Common myeloid progenitor, CD34-positive (primary cell): Measurements from ENCODE around the gene RASD1.
"Not testable (repeated sequence)": the region's sequence is repeated elsewhere in the genome, so short reads cannot be mapped to it uniquely, and the experiment has no call there.

Experiments used
- CTCF ChIA-PET: fragments of 350-600 bp; sonication (Branson Sonifier 250); formaldehyde crosslinking; loops from one replicate; lab custom pipeline; 2021; ENCODE audit warnings: antibody characterized with exemption; lab: Charles Lee
- POLR2A ChIA-PET: fragments of 350-600 bp; sonication (Branson Sonifier 250); formaldehyde crosslinking; loops from one replicate; lab custom pipeline; 2021; ENCODE audit warnings: antibody characterized with exemption; lab: Charles Lee
- DNase-seq, 3 donors: peaks; one replicate each; pipeline versions ENCODE4 v3.0.0 to v3.0.0-alpha.2; 2013
- H3K27ac ChIP-seq, 2 experiments: 1 replicate in 1 of 2; 2 replicates in 1 of 2; pipeline ENCODE4 v1.7.0; 2013; ENCODE audit warnings: inconsistent platforms in 2 of 2, low read length in 2 of 2, mild to moderate bottlenecking in 2 of 2, low read depth in 1 of 2, moderate library complexity in 1 of 2; ENCODE audit not compliant: severe bottlenecking in 2 of 2, insufficient read depth in 1 of 2, poor library complexity in 1 of 2
- H3K27me3 ChIP-seq, 5 experiments: replicated peaks in 2 of 5; 1 replicate in 3 of 5; 2 replicates in 2 of 5; pipeline versions ENCODE4 v1.6.1 to v1.7.0; 2013; ENCODE audit warnings: low read length in 4 of 5, mild to moderate bottlenecking in 2 of 5, moderate library complexity in 2 of 5, inconsistent platforms in 1 of 5; ENCODE audit not compliant: insufficient read depth in 5 of 5, control insufficient read depth in 4 of 5
- H3K36me3 ChIP-seq, 4 experiments: 1 replicate in 2 of 4; 2 replicates in 2 of 4; pipeline versions ENCODE4 v1.6.1 to v1.7.0; 2013; ENCODE audit warnings: low read length in 3 of 4, control low read depth in 1 of 4, mild to moderate bottlenecking in 1 of 4; ENCODE audit not compliant: control insufficient read depth in 4 of 4, insufficient read depth in 4 of 4
- H3K4me1 ChIP-seq, 4 experiments: 1 replicate in 3 of 4; 2 replicates in 1 of 4; pipeline versions ENCODE4 v1.6.1 to v1.7.1; 2013; ENCODE audit warnings: low read length in 3 of 4, mild to moderate bottlenecking in 3 of 4, control low read depth in 1 of 4, inconsistent platforms in 1 of 4, moderate library complexity in 1 of 4; ENCODE audit not compliant: control insufficient read depth in 4 of 4, insufficient read depth in 4 of 4; ENCODE audit errors: control extremely low read depth in 1 of 4
- H3K4me3 ChIP-seq, 7 experiments: 1 replicate in 4 of 7; 2 replicates in 3 of 7; pipeline versions ENCODE4 v1.5.1 to v1.7.0; 2013; ENCODE audit warnings: mild to moderate bottlenecking in 7 of 7, low read length in 6 of 7, moderate library complexity in 6 of 7, inconsistent platforms in 2 of 7, low read depth in 2 of 7, control low read depth in 1 of 7; ENCODE audit not compliant: insufficient read depth in 4 of 7, control insufficient read depth in 1 of 7; ENCODE audit errors: extremely low read depth in 1 of 7
- H3K9me3 ChIP-seq, 5 experiments: 1 replicate in 4 of 5; 2 replicates in 1 of 5; pipeline versions ENCODE4 v1.6.1 to v1.7.1; 2013; ENCODE audit warnings: low read length in 4 of 5, mild to moderate bottlenecking in 2 of 5, inconsistent platforms in 1 of 5, low read depth in 1 of 5, moderate library complexity in 1 of 5; ENCODE audit not compliant: control insufficient read depth in 4 of 5, insufficient read depth in 2 of 5; ENCODE audit errors: control extremely low read depth in 1 of 5
- WGBS: methylation state at CpG from one replicate; pipeline ENCODE4 v1.1.5; 2013; ENCODE audit not compliant: insufficient coverage; 5-methylcytosine and 5-hydroxymethylcytosine counted together

Gene RASD1

GRCh38 chr17:17491546-17491988 lies 4.6 kb downstream of the RASD1 start:
- Histone ChIP-seq H3K9me3 (no peaks in the 10 kb centered on the region), H3K36me3 (peaks cover 11 to 51% (median 34%) of the 10 kb centered on the region in 4 experiments), H3K4me3 (no peak overlapping the region), H3K27me3 (peaks cover 0 to 15% (median 6%) of the 10 kb centered on the region in 5 experiments), H3K27ac (no peak overlapping the region), H3K4me1 (peaks cover 0 to 25% (median 19%) of the 10 kb centered on the region in 4 experiments)
- no peak for DNase-seq
- ChIA-PET CTCF (interaction anchor here (0.9 to 2.3 kb wide), 8 partner anchors 8 to 151 kb away, joined by 3 to 8 read pairs (median 4); no protein-coding TSS in a partner anchor), POLR2A (no interaction called here)
- WGBS, result 97% methylated on average over 9 of the region's 17 CpGs

GRCh38 chr17:17491031-17491471 lies 5.1 kb downstream of the RASD1 start:
- POLR2A ChIA-PET, result no interaction called here
- peaks cover 11 to 51% (median 34%) of the 10 kb centered on the region in 4 experiments for H3K36me3 ChIP-seq

GRCh38 chr17:17487998-17488397 lies 8.2 kb downstream of the RASD1 start:
- Histone ChIP-seq H3K4me1 (peaks cover 0 to 28% (median 12%) of the 10 kb centered on the region in 4 experiments), H3K9me3 (no peaks in the 10 kb centered on the region), H3K4me3 (no peak overlapping the region), H3K36me3 (peaks cover 13 to 57% (median 31%) of the 10 kb centered on the region in 4 experiments), H3K27me3 (no peaks in the 10 kb centered on the region), H3K27ac (no peak overlapping the region)
- 80% methylated on average over 1 of the region's 2 CpGs for whole genome bisulfite sequencing
- CTCF ChIA-PET, result no interaction called here
- DNase-seq, result no peak
- POLR2A ChIA-PET, result no interaction called here

More at GRCh38 chr17:17491031-17491471, 5.1 kb downstream of the RASD1 start:
- CTCF ChIA-PET, result interaction anchor here (0.9 to 2.3 kb wide), 8 partner anchors 9 to 151 kb away, joined by 3 to 8 read pairs (median 4); no protein-coding TSS in a partner anchor
- WGBS, result 92% methylated on average over 10 of the region's 10 CpGs
- peaks cover 0 to 13% (median 6%) of the 10 kb centered on the region in 5 experiments for H3K27me3 ChIP-seq
- no peaks in the 10 kb centered on the region for H3K9me3 ChIP-seq
- H3K4me3 ChIP-seq, result no peak overlapping the region
- no peak overlapping the region for H3K27ac ChIP-seq
- H3K4me1 ChIP-seq, result peaks cover 0 to 21% (median 14%) of the 10 kb centered on the region in 4 experiments
- no peak for DNase-seq

GRCh38 chr17:17486416-17486815 lies 9.8 kb downstream of the RASD1 start:
- POLR2A ChIA-PET, H3K27me3 ChIP-seq, H3K27ac ChIP-seq, H3K9me3 ChIP-seq, DNase-seq, H3K4me3 ChIP-seq: not testable (repeated sequence)
- H3K36me3 ChIP-seq, result peaks cover 12 to 47% (median 18%) of the 10 kb centered on the region in 4 experiments
- CTCF ChIA-PET, result interaction anchor here (1.1 to 1.2 kb wide), 2 partner anchors 9 to 131 kb away, joined by 3 to 4 read pairs; partner anchors contain the start of gene RASD1
- peaks cover 6 to 36% (median 12%) of the 10 kb centered on the region in 4 experiments for H3K4me1 ChIP-seq
- WGBS, result 97% methylated on average over 17 of the region's 23 CpGs

GRCh38 chr17:17485420-17485819 lies 10.8 kb downstream of the RASD1 start:
- Histone ChIP-seq H3K36me3 (peaks cover 9 to 44% (median 12%) of the 10 kb centered on the region in 4 experiments), H3K9me3 (no peaks in the 10 kb centered on the region), H3K4me3 (no peak overlapping the region), H3K27ac (no peak overlapping the region), H3K27me3 (no peaks in the 10 kb centered on the region), H3K4me1 (peaks cover 6 to 43% (median 19%) of the 10 kb centered on the region in 4 experiments)
- WGBS, result 68% methylated on average over 5 of the region's 6 CpGs
- POLR2A ChIA-PET, result no interaction called here
- CTCF ChIA-PET, result no interaction called here
- DNase-seq, result no peak

- POLR2A ChIA-PET, result no interaction called here
- CTCF ChIA-PET, result interaction anchor here (1.0 kb wide), 2 partner anchors 12 to 26 kb away, joined by 3 to 6 read pairs; partner anchors contain the start of gene RASD1
- Histone ChIP-seq H3K27ac (peak overlapping the region in 1 of 2 experiments; percentile 15), H3K36me3 (peaks cover 12 to 39% (median 13%) of the 10 kb centered on the region in 4 experiments), H3K4me3 (peak overlapping the region in 4 of 7 experiments; percentile 2 to 50 (median 34)), H3K9me3 (no peaks in the 10 kb centered on the region), H3K27me3 (no peaks in the 10 kb centered on the region), H3K4me1 (peaks cover 6 to 48% (median 23%) of the 10 kb centered on the region in 4 experiments)
- 14% methylated on average over 11 of the region's 12 CpGs for WGBS
- peak; percentile 11 to 67 (median 47) for DNase-seq
Measured at GRCh38 chr17:17484451-17484899, 11.7 kb downstream of the RASD1 start.

- Histone ChIP-seq H3K9me3 (no peaks in the 10 kb centered on the region), H3K4me3 (no peak overlapping the region), H3K4me1 (peaks cover 19 to 58% (median 38%) of the 10 kb centered on the region in 4 experiments), H3K36me3 (peaks cover 0 to 24% (median 7%) of the 10 kb centered on the region in 4 experiments), H3K27me3 (no peaks in the 10 kb centered on the region), H3K27ac (no peak overlapping the region)
- ChIA-PET CTCF (no interaction called here), POLR2A (no interaction called here)
- no peak for DNase-seq
- 87% methylated on average over 5 of the region's 5 CpGs for WGBS
Measured at GRCh38 chr17:17481860-17482259, 14.3 kb downstream of the RASD1 start.
